Tibial nerve (tissue), 4 donors: ENCODE results near the gene TRABD2B.

Experiments
- CTCF ChIP-seq, 5 experiments: fragments of 200-600 bp in 3 of 5; fragments of 450-650 bp in 2 of 5; sonication (generic) in 3 of 5; IDR thresholded peaks; one replicate each; pipeline ENCODE4 v1.5.1; 2016 to 2019; ENCODE audit warnings: antibody characterized with exemption in 5 of 5, mild to moderate bottlenecking in 3 of 5, moderate library complexity in 2 of 5
- EP300 ChIP-seq, 2 donors: sonication (generic); formaldehyde crosslinking; IDR thresholded peaks; one replicate each; pipeline ENCODE4 v1.6.1; 2017; ENCODE audit warnings: antibody characterized with exemption in 2 of 2, mild to moderate bottlenecking in 1 of 2
- POLR2A ChIP-seq, 2 donors: fragments of 450-650 bp; IDR thresholded peaks; one replicate each; pipeline ENCODE4 v1.6.1; 2017; ENCODE audit warnings: antibody characterized with exemption in 2 of 2, mild to moderate bottlenecking in 2 of 2, moderate library complexity in 2 of 2

DNA sequence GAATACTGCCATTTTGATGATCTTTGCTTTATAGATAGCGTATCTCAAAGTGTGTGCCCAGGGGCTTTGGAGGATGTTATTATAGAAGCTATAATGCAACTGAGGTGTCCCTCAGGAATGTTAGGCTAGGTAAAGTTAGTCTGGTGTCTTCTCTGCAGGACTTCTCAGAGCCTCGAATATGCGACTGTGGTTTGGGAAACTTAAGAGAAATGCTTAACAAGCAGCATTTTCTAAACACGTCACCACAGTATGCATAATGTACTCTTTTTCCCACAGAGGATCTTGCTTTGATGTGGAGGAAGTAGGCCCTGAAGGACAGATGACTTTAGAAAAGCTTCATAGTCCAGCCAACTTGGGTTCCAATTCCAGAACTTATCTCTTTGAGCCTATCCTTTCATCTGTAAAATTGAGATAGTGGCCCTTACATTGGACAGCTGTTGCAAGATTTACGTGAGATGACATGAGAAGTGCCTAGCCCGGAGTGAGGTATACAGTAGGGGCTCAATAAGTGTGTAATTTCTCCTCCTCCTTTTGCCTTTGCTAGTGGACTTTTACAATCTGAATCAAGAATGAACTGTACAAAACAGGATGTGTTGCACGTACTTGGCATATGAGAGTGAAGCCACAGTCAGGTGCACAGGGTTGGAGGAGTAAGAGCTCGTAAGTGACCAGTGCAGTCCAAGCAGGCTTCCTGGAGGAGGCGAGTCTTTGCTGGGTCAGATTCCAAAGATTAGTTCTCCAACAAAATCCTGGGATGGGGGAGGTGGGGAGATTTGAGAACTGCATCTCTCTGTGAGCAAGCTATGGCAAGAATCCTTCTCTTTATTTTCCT, 29.7 kb upstream of the TRABD2B start:
- TF ChIP-seq CTCF (IDR thresholded peaks at IDR 0.05): no peak
- TF ChIP-seq EP300 (IDR thresholded peaks at IDR 0.05): no peak
- no peak for TF ChIP-seq POLR2A (IDR thresholded peaks at IDR 0.05)
